GM19099 (cell line): Measurements from ENCODE around the gene MEP1A.

ENCODE experiments used
- POLR2A ChIP-seq: IDR thresholded peaks from 3 replicates; pipeline ENCODE4 v1.6.1; 2011; ENCODE audit warnings: low read depth; ENCODE audit not compliant: insufficient read length; ENCODE audit errors: extremely low read depth

Gene MEP1A

DNA sequence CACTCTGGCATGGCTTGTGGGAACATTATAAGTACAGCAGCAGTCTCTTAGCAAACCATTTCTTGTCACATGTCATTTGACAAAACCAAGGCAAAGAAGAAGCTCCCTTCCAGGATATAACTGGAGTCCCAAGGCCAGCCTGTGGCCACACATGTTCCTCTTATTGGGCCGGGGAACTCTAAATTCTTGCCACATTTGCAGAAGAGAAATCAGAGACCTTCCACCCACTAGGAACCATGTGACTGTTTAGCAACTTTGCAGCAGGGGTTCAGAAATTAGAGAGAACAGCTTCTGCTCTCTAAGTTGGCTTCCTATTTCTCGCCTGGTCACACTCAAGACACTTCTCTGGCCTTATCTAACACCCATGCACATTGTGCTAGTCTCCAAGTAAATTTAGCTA, 20.4 kb upstream of the MEP1A start:
- TF ChIP-seq POLR2A: no peak

DNA sequence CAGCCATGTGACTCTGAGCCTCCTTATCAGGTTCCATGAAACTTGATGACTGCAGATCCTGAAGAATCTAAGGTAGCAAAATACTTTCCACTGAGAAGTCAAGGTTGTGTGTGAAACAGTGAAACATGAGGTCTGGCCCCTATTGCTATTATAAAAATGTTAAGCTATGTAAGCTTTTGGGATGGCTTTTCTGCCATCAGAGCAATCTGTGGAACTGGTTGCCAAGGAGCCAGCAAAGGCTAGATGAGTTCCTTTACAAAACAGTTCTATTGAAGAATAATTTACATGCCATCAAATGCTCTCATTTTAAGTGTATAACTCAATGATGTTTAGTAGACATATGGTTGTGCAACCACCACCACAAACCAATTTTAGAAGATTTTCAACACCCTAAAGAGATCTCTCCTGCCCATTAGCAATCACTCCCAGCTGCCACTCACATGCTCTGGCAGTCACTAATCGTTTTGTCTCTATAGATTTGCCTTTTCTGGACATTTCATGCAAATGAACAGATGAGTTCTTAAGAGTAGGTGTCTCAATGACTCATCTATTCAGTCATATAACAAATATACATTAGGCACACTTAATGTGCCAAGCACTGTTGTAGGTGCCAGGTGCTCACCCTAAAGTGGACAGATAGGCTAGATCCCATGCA, 19.9 kb upstream of the MEP1A start:
- TF ChIP-seq POLR2A: no peak

DNA sequence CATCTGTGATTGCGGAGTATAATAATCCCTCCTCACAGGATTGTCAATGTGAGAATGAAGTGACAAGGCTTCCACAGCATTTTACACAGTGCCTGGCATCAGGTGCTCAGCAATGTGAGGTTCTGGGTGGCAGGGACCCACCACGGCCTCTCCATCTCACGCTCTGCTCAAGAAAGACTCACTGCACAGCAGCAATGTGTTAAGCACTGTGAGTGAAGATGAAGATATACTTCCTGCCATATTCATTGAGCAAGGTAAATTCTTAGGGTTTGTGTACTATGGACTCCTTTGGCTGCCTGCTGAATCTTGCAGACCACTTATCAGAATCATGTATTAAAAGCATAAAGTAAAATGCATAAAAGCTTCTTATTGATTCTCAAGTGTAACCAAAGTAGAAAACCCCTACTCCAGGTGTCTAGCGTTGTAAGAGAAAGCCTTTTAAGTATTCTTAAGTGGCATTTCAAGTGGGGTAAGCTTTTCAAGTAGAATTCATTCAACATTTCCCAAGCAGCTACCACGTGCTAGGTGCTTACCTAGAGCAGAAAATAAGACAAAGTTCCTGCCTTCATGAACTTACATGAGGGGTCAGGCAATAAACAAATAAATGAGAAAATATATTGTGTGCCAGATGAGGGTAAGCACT, 17.0 kb upstream of the MEP1A start:
- no peak for TF ChIP-seq POLR2A

DNA sequence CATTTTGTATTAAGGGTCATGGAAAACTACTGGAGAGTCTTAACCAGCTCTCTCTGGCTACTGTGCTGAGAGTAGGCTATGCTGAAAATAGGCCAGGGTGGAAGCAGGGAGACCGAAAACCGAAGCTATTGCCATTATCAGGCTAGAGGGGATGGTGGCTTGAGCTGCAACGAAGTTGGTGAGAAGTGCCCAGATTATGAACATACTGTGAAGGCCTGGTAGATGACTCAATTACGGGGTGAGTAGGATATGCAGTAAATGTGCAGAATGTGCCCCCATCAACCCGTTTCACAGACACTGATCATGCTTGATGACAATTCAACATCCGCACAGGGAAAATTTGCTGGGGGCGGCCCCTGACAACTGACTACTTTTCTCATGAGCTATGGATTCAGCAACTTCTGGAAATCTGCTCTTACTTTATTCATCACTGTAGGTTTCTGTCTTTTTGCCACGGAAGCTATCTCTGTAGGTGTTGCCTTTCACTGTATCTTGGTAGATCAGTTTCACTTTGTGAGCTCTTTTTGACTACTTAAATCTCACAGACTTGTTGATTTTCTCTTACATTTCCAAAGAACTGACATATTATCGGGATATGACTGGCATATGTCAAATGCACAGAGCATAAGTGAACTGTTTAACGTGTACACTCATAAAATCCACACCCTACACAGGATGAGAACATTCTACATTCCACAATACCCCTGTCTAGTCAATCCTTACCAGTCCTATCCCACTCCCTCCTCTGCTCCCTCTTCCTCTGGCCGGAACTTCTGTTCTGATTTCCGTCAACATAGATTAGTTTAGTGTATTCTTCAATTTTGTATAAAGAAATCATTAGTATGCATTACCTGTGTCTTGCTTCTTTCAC, 15.5 kb upstream of the MEP1A start:
- TF ChIP-seq POLR2A: no peak

DNA sequence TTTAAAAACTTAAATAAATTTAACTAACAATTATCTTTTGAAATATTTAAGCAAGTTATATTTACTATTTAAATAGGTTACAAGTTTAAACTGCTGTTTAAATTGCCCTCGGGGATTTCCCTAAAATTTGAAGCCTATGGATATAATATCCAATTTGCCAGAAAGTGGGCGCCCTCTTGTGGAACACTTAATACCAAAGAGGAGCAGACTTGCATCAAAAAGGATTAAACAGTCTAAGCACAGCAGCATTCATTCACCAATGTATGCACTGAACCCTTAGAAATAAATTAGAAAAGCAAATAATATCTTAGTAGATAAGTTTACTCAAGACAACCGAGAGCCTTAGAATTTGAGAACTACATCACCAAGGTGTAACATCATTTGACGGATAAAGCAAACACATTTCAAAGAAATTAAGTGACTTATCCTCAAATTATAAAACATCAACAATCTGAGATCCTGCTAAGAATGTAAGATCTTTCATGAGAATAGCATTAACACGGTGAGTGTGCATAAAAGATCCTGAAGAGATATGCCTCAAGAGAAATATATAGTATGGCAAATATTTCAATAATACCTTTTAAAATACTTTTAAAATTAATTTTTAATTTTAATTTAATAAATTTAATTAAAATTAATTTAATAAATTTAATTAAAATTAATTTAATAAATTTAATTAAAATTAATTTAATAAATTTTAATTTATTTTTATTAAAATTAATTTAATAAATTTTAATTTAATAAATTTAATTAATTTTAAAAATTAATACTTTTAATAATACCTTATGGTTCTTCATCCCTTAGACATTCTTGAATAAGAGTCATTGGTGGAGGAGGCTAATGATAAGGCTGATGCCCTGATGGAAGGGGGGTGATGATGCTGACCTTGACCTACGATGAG, 11.5 kb upstream of the MEP1A start:
- TF ChIP-seq POLR2A: no peak

DNA sequence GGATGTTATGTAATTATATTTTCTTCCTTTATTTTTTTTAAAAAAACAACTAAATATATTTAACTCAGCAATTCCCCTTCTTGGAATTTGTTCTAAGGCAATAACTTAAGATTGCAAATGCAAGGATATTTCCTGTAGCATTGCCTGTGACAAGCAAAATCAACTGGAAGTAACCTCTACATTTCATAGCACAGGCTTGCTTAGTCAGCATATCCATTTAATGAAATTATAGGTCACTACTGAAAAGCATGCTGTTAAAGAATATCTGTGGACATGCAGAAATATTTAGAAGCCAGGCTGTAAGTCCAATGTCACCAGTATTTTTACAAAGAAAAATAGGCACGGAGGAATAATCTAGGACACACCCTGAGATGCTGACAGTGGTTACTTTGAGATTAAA, 8.7 kb upstream of the MEP1A start:
- no peak for TF ChIP-seq POLR2A

DNA sequence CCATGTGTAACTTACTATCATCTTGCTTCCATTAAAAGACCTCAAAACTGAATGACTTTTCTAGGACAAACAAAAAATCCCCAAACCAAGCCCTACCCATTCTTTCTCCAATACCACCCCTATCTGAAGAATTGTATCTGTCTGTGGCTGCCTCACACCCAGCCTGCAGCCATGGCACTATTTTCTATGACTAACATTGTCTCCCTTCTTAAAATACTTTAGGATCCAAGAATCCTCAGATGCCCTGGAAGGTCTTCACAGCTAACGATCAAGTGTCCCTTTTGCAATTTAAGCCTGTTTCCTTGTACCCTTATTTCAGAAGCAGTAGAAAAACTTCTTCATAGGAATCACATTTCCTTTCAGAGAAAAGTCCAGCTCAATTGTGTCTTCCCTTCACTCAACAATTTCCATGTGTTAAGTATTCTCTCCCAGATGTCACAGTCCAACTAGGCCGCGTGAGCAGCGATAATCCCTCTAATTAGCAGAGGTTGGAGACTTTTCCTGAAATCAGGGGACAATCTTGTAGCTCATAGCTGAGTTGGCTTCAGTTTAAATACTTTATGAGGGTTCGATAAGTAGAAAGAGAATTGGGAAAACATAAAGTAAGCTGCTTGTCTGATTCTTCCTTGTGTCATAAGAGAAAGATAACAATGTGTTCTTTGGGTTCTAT, 5.2 kb upstream of the MEP1A start:
- no peak for TF ChIP-seq POLR2A

DNA sequence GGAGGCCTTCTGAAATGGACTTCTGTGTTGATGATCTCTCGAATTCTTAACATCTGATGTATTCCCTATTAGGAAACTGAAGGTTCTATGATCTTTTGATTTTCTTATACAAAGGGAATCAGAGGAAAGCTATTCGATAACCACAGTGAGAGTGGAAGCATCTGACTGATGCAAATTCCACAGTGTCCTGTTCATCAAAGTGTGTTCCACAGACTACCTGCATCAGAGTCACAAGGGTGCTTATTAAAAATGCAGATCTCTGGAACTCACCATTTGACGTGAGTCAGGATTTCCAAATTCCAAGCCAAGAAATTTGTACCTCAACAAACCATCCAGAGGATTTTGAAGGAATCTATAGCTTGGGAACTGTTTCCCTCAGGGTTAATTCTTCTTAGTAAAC, 4.4 kb upstream of the MEP1A start:
- TF ChIP-seq POLR2A: no peak

DNA sequence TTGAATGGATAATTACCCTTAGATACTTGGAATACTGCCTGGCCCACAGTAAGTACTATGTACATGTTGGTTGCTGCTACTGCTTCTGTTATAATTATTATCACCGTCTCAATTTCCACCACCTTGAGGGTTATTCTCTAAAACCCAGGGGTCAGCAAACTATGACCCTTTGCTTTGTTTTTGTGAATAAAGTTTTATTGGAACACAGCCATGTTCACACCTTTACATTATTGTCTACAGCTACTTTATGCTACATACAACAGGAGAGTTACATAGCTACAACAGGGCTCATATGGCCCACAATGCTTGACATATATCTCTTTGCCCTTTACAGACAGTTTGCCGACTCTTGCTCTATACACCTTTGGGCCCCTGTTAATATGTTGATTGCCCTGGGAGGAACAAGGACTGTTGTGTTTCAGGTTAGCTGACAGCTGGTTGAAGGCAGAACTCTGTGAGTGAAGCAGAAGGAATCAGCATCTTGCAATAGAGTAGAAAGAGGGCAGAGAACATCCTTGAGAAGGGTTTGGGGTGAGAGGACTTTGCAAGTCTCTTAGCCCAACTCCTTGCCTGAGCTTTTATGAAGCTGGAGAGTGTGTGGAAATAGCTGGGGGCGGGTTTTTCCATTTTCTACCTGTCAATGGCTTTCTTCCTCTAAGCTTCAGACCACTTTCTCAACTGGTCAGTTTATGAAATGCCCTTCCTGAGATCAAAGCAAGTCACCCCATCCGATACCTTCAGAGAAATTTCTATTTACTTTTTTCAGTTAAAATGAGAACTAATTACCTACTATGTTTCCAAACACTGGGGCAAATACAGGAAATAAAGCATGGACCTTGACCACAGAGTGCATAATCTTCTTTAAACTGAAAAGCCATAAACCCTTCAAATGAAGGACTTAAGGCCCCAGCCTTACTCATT, 3.5 kb upstream of the MEP1A start:
- no peak for TF ChIP-seq POLR2A

DNA sequence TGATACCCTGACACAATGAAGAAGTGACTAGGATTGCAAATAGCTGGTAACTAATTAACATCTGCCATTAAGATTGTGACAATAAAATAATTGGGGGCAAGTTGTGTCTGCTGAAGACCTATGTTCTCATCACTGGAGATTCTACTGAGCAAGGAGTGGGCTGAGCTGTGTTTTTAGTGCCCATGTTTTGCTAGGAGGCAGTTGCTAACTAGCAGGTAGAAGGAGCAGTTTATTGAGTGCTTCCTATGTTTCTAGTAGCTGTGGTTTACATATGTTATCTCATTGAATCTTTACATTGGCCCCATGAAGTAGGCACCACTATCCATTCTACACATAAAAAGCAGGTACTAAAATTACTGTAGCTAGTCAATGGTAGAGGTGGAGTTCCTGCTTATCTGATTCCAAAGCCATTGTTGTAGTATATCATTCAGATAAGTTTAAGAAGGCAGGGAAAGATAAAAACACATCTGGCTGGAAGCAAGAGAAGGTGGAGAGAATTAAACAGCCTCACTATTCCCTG, 2.8 kb upstream of the MEP1A start:
- TF ChIP-seq POLR2A: no peak

DNA sequence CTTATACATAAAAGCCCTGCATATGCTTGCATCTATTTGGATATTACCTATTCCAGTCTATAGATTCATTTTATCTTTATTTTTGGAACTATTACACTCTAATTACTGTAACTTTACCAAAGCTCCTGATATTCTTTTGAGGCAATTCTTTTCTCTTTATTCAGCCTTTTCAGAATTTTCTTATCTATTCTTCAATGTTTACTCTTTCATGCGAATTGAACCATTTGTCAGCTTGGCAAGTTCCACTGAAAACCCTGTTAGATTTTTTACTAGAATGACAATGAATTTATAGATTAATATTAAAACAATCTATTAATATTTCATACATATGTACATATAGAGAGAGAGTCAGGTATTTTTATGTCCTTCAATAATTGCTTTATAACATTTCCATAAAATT, 554 bp upstream of the MEP1A start:
- no peak for TF ChIP-seq POLR2A

DNA sequence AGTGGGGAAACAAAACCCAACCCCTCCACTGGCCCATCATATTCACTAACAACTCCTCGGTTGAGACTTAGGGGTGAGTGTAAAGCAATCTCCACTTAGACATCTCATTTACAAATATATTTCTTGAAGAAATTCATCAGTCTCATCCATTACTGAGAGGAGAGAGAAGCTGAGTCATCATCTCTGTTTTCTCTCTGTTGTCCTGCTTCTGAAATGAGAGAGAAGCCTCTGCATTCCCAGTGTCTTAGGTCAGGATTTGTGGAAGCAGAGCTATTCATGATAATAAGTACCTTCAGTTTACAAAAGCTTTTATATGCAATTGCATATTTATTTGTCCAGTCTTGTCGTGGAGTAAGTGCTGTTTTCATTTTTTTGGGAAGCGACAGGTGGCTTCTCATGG, 879 bp downstream of the MEP1A start:
- no peak for TF ChIP-seq POLR2A

DNA sequence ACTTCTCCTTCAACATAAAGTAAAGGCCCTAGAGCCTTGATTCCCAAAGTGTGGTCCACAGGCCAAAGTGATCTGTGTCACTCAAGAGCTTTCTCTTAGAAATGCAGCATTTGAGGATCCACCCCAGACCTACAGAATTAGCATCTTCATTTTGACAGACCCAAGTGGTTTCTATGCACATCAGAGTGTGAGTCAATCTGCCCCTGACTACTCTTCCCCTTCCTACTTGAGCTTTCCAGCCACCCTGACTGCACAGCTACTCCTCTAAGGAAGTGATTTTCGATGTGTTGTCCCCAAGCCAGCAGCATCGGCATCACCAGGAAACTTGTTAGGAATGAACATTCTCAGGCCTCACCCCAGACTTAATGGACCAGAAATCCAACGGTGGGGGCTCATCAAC, 2.6 kb downstream of the MEP1A start:
- no peak for TF ChIP-seq POLR2A

DNA sequence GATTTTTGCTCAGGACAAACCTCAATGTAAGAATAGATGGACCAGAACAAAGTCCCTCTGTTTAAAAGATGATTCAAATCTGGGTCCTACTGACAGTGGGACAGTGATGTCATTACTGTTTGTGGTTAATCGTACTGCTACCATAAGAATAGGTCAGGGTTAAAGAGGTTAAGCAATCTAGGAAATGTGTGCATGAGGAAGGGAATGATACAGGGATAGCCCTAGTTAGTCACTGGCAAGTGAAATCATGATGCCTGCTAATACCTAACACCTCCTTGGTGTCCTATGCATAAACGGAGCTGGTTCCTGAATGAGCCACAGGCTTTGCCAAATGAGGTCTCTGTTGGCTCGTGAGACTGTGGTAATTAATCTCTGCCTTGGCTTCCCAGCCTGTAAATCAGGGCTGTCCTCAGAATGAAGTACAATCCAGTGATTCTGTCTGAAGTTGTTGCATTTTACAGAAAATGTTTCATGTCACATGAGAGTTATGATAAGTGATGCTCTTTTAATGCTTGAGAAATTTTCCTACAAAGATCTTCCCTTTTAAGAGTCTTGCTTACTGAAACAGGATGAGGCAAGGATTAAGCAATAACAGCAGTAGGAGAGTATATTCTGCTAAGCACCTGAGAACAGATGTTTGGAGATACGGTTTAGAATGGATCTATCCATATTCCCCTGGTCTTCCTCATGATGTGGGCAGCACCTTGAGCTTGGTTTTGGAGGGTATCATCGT, 3.8 kb downstream of the MEP1A start:
- TF ChIP-seq POLR2A: no peak
